ENCODE results near the gene SCARF2. TPM values are rescaled to one million over a fixed set of nuclear protein-coding genes. Genes with fewer than 3 reads are reported as not detected.
"Not testable (repeated sequence)": the region's sequence is repeated elsewhere in the genome, so short reads cannot be mapped to it uniquely, and the experiment has no call there.

The SCARF2 gene
- total RNA-seq, 1 donor from 2014 or later = 47.2 TPM

GRCh38 chr22:20378110-20378509 is 59.5 kb downstream of the SCARF2 start:
- no peak for TF ChIP-seq CTCF (IDR thresholded peaks at IDR 0.05; ENCODE audit: unreplicated experiment)
- H3K27ac Mint-ChIP-seq = no peak overlapping the region
- H3K4me1 Mint-ChIP-seq = peaks cover 6% of the 10 kb centered on the region
- H3K9me3 Mint-ChIP-seq = peaks cover 4% of the 10 kb centered on the region
- H3K4me3 Mint-ChIP-seq = no peak overlapping the region
- peaks cover 2% of the 10 kb centered on the region for H3K36me3 Mint-ChIP-seq
- DNase-seq (ENCODE audit: low spot score in 2 of 2, unreplicated experiment in 2 of 2) = no peak
- H3K27me3 Mint-ChIP-seq (ENCODE audit: low read depth) = peaks cover 8% of the 10 kb centered on the region

DNA sequence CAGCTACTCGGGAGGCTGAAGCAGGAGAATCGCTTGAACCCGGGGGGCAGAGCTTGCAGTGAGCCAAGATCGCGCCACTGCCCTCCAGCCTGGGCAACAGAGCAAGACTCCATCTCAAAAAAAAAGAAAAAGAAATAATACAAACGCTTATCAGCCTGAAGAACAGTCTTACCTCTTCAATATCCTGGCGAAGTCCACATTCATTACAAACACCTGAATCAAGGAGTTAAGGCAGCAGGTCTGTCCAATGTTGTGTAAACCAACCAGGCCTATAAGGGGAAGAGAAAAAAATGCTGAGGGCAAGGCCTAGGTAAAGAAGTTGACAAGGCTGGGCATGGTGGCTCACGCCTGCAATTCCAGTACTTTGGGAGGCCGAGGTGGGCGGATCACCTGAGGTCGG is 60.6 kb downstream of the SCARF2 start:
- H3K4me1 Mint-ChIP-seq; H3K27ac Mint-ChIP-seq; H3K9me3 Mint-ChIP-seq; DNase-seq (ENCODE audit: low spot score in 2 of 2, unreplicated experiment in 2 of 2); H3K27me3 Mint-ChIP-seq (ENCODE audit: low read depth); H3K4me3 Mint-ChIP-seq; H3K36me3 Mint-ChIP-seq: not testable (repeated sequence)

GRCh38 chr22:20376281-20376680 is 61.3 kb downstream of the SCARF2 start:
- not testable (repeated sequence) for H3K4me3 Mint-ChIP-seq; H3K36me3 Mint-ChIP-seq; H3K4me1 Mint-ChIP-seq; H3K27ac Mint-ChIP-seq; H3K9me3 Mint-ChIP-seq; DNase-seq (ENCODE audit: low spot score in 2 of 2, unreplicated experiment in 2 of 2); H3K27me3 Mint-ChIP-seq (ENCODE audit: low read depth)

Other genes with a start within 250 kb of the SCARF2 start
- 8.9 to 10.0 TPM (median 9.5 TPM) in 3 replicates for gene RTN4R, start 169.5 kb downstream of the SCARF2 start, total RNA-seq
- gene DGCR6L, start 117.8 kb downstream of the SCARF2 start, total RNA-seq = 38.7 to 40.1 TPM (median 38.7 TPM) in 3 replicates
- gene ZNF74, start 43.7 kb downstream of the SCARF2 start, total RNA-seq = 36.8 to 38.3 TPM (median 38.1 TPM) in 3 replicates
- 58.4 to 60.3 TPM (median 59.9 TPM) in 3 replicates for gene KLHL22, start 58.0 kb upstream of the SCARF2 start, total RNA-seq
- gene MED15, start 69.8 kb upstream of the SCARF2 start, total RNA-seq = 129 to 135 TPM (median 129 TPM) in 3 replicates

Measured in mesothelial cell of epicardium (in vitro differentiated cells).